ENCODE data around the gene SIAH3. TPM values are rescaled to one million over a fixed set of nuclear protein-coding genes. Genes with fewer than 3 reads are reported as not detected.

Gene SIAH3
- total and polyA plus RNA-seq, 9 of the 15 experiments (the other 6 are each of a cell fraction or from before 2014, with no cell fraction given): not detected

DNA sequence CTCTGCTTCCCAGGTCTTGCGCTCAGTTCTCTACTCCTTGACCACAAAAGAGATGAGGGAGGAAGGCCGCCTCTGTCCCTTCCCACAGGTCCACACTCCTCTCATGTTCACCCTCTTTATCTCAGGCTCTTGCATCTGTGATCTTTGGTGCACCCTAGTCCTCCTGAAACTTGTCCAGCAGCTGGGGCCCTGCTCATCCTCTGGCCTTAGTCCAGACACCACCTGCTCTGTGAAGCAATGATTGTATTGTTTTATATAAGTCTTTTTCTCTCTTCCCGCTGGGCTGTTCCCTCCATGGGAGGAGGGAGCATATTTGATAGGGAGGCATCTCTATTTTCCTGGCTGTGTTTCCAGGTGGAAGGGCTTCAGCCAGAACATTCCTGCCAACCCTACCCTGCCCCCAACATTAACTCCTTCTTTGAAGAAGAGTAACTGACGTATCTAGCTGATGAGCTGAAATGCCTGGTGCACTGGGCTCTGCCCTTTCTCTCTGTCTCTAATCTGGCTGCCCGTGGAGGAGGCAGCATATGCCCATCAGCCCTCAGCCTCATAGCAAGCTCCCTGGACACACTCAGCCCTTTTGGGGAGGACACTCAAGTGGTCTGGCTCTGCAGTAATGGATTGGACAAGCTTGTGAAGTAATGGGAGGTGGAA lies 38.2 kb upstream of the SIAH3 start:
- no peak for ATAC-seq
- H2AFZ ChIP-seq (ENCODE audit: low read depth, low read length): no peak overlapping the region
- no TSS peak for BruUV-seq (replicated peaks)
- H3K79me2 ChIP-seq (ENCODE audit: control insufficient read depth, insufficient read depth, low read length): no peaks in the 10 kb centered on the region
- intact Hi-C loops (cut with micrococcal nuclease) (no loop called here), in situ Hi-C loops (cut with MboI) (no loop called here)
- H3K9ac ChIP-seq (ENCODE audit: insufficient read depth in 1 of 2, low read depth in 2 of 2, low read length in 2 of 2): no peak overlapping the region
- no peaks in the 10 kb centered on the region for H3K9me1 ChIP-seq (ENCODE audit: control insufficient read depth, insufficient read depth, low read length)
- no peak overlapping the region for H3K4me2 ChIP-seq (ENCODE audit: insufficient read depth, low read length)
- H3K36me3 ChIP-seq (ENCODE audit: control insufficient read depth, insufficient read depth, low read length): no peaks in the 10 kb centered on the region
- no peak overlapping the region for H3K4me3 ChIP-seq
- FAIRE-seq: no peak
- 6% methylated on average over 3 of the region's 5 CpGs for WGBS (ENCODE audit: insufficient coverage, low coverage, missing lambda C conversion rate)
- H3K27ac ChIP-seq (ENCODE audit: extremely low read depth, low read depth, low read length): no peak overlapping the region
- no peaks in the 10 kb centered on the region for H3K9me3 ChIP-seq (replicated peaks; ENCODE audit: control insufficient read depth, insufficient read depth, low read depth, low read length)
- TF ChIP-seq SMC3 (conservative IDR thresholded peaks at IDR 0.05; ENCODE audit: insufficient read depth, low read depth, low read length): no peak
- TF ChIP-seq, protein P1, sequence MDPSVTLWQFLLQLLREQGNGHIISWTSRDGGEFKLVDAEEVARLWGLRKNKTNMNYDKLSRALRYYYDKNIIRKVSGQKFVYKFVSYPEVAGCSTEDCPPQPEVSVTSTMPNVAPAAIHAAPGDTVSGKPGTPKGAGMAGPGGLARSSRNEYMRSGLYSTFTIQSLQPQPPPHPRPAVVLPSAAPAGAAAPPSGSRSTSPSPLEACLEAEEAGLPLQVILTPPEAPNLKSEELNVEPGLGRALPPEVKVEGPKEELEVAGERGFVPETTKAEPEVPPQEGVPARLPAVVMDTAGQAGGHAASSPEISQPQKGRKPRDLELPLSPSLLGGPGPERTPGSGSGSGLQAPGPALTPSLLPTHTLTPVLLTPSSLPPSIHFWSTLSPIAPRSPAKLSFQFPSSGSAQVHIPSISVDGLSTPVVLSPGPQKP (CRISPR knock-in tag; IDR thresholded peaks at IDR 0.05): no peak
- TF ChIP-seq, protein P2, sequence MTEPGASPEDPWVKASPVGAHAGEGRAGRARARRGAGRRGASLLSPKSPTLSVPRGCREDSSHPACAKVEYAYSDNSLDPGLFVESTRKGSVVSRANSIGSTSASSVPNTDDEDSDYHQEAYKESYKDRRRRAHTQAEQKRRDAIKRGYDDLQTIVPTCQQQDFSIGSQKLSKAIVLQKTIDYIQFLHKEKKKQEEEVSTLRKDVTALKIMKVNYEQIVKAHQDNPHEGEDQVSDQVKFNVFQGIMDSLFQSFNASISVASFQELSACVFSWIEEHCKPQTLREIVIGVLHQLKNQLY (CRISPR knock-in tag; conservative IDR thresholded peaks at IDR 0.05): no peak
- TF ChIP-seq, protein P3, sequence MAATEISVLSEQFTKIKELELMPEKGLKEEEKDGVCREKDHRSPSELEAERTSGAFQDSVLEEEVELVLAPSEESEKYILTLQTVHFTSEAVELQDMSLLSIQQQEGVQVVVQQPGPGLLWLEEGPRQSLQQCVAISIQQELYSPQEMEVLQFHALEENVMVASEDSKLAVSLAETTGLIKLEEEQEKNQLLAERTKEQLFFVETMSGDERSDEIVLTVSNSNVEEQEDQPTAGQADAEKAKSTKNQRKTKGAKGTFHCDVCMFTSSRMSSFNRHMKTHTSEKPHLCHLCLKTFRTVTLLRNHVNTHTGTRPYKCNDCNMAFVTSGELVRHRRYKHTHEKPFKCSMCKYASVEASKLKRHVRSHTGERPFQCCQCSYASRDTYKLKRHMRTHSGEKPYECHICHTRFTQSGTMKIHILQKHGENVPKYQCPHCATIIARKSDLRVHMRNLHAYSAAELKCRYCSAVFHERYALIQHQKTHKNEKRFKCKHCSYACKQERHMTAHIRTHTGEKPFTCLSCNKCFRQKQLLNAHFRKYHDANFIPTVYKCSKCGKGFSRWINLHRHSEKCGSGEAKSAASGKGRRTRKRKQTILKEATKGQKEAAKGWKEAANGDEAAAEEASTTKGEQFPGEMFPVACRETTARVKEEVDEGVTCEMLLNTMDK (IDR thresholded peaks at IDR 0.05; ENCODE audit: borderline replicate concordance, insufficient read depth, low read depth, low read length, poor library complexity, severe bottlenecking): no peak
- TF ChIP-seq, protein P4, sequence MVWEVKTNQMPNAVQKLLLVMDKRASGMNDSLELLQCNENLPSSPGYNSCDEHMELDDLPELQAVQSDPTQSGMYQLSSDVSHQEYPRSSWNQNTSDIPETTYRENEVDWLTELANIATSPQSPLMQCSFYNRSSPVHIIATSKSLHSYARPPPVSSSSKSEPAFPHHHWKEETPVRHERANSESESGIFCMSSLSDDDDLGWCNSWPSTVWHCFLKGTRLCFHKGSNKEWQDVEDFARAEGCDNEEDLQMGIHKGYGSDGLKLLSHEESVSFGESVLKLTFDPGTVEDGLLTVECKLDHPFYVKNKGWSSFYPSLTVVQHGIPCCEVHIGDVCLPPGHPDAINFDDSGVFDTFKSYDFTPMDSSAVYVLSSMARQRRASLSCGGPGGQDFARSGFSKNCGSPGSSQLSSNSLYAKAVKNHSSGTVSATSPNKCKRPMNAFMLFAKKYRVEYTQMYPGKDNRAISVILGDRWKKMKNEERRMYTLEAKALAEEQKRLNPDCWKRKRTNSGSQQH (CRISPR knock-in tag; IDR thresholded peaks at IDR 0.05): no peak
- no peak for TF ChIP-seq KHSRP (IDR thresholded peaks at IDR 0.05)
- TF ChIP-seq NR3C1 (CRISPR knock-in tag; IDR thresholded peaks at IDR 0.05): no peak
- no peak for TF ChIP-seq COPS2 (conservative IDR thresholded peaks at IDR 0.05)
- no peak for TF ChIP-seq ZNF507 (tag; conservative IDR thresholded peaks at IDR 0.05)
- no peak for TF ChIP-seq ZNF184 (CRISPR knock-in tag; IDR thresholded peaks at IDR 0.05)
- POLR2A ChIA-PET: no interaction called here
- DNase-seq (ENCODE audit: extremely low read depth in 1 of 4, low spot score in 3 of 4): no peak
- peaks cover 3% of the 10 kb centered on the region; the same call in 1 of the 2 replicates for H4K20me1 ChIP-seq (replicated peaks; ENCODE audit: control insufficient read depth, insufficient read depth, low read length)
- peaks cover 5 to 27% of the 10 kb centered on the region in 2 experiments; a peak in 3 of 5 replicates for H3K27me3 ChIP-seq (ENCODE audit: control insufficient read depth in 2 of 2, insufficient read depth in 2 of 2, low read length in 2 of 2)
- CTCF ChIA-PET (ENCODE audit: low intra/inter-chr PET ratio): no interaction called here
- H3K4me1 ChIP-seq (replicated peaks in 1 of 2; ENCODE audit: control insufficient read depth in 2 of 2, insufficient read depth in 2 of 2, low read length in 2 of 2): no peaks in the 10 kb centered on the region
